Activated T-cell treated with anti-CD3 and anti-CD28 coated beads for 24 hours (primary cell): Measurements from ENCODE around the gene ADGB.
"Not testable (repeated sequence)": the region's sequence is repeated elsewhere in the genome, so short reads cannot be mapped to it uniquely, and the experiment has no call there.

Experiments used
- DNase-seq: peaks from one replicate; pipeline ENCODE4 v3.0.0-alpha.2; 2020; ENCODE audit warnings: low read depth

Gene ADGB

DNA sequence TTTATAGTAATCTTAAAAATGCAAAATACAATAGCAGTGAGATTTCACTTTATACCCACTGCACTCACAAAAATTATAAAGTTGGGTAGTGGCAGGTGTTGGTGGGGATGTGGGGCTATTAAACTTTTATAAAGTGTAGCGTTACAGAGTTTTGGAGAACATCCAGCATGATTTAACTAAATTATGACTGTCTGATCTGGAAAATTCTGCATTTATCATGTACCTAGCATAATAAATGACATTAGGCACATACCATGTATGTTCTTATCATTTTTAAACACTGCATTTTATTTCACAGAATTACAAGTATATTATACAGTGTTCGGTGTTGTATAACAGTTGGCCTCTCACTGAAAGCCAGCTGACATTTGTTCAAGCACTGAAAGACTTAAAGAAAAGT is 169.9 kb downstream of the ADGB start:
- no peak for DNase-seq

GRCh38 chr6:146770275-146770964 is 171.6 kb downstream of the ADGB start:
- no peak for DNase-seq

DNA sequence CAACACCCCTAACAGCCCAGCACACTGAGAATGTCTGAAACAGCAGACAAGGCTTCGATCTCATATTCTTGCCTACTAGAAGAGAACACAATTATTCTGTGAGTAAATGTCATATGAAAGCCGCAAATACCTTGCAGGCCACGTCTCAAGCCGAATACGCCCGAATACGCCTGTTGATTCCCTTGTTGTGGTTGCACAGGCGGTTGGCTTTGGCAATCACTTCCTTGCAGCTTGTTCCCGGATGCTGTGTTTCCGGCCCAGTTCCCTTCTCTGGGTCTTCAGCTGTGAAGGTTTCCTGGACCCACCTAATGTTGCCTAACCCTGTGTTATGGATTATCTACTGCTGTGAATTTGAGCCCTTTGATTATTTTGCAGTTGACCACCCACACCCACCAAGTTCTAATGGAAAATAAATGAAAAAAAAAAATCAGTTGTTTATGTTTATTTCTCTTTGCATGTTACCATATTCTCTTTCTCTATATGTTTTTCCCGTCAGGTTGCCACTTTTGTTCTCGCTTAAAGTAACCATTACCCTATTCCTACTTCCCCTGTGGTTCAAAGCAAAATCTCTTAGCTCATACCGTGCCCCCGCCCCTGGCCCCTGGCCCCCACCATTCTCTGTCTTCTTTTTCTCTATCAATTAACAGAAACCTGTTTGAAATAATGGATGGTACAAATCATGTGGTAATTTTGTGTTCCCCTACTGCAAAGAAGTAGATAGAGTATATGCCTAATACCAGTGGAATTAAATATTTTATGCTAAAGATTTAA is 172.4 kb downstream of the ADGB start:
- DNase-seq = peak; percentile 16

- DNase-seq = no peak
These were observed 176.4 kb downstream of the ADGB start for GRCh38 chr6:146775220-146775619.

DNA sequence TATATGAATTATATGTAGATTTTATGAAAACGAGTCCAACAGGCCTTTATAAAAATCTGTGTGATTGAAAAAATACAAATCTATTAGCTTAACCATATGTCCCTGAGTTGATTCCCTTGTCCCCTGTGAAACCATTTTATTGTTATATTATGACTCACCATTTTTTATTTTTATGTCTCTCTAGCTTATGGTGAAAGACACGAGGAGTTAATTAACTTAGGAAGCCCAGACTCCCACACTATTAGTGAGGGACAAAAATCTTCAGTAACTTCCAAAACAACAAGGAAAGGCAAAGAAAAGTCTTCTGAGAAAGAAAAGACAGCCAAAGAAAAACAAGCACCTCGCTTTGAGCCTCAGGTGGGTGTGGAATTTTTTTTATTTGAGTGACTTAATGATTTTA is 183.1 kb downstream of the ADGB start:
- no peak for DNase-seq

DNA sequence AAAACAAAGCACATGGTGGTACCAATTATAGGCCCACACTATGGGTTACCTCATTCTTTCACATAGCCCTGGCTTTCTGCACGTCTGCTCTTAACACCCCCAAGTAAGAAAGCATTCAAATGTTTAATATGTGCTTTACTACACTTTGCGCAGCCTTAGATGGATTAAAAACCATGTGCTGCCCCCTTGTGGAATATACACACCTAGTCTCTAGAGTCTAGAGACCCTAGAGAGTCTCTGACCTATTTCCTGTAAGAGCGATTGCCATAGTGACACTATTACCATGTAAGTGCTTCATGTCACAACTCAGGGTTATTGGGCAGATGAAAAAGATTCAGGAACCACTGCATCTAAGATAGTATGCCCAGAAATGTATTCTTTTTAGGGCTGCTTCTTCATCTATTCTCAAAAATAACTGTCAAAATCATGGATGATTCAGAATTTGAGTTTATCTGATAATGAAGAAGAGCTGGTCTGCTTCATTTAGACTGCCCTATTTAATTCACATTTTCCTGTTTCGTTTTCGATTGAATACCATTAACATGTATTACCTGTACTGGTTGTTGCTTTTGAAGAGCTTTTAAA is 186.3 kb downstream of the ADGB start:
- DNase-seq = peak; percentile 7

- DNase-seq = no peak
These were observed 189.2 kb downstream of the ADGB start for GRCh38 chr6:146787876-146788508.

DNA sequence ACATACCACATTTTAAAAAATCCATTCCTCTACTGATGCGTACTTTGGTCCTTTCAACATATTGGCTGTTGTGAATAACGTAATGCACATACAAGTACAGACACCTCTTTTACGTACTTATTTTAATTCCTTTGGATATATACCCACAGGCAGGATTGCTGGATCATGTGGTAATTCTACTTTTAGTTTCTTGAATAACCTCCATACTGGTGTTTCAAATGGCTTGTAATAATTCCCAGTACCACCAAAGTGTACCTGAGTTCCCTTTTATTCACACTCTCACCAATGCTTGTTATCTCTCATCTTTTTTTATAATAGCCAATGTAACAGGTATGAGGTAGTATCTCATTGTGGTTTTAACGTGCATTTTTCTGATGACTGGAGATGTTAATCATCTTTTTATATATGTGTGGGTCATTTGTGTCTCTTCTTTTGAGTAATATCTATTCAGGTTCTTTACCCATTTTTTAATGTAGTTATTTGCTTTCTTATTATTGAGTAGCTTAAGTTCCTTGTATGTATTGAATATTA is 191.9 kb downstream of the ADGB start:
- no peak for DNase-seq

- no peak for DNase-seq
These were observed 193.2 kb downstream of the ADGB start for GRCh38 chr6:146791930-146792329.

DNA sequence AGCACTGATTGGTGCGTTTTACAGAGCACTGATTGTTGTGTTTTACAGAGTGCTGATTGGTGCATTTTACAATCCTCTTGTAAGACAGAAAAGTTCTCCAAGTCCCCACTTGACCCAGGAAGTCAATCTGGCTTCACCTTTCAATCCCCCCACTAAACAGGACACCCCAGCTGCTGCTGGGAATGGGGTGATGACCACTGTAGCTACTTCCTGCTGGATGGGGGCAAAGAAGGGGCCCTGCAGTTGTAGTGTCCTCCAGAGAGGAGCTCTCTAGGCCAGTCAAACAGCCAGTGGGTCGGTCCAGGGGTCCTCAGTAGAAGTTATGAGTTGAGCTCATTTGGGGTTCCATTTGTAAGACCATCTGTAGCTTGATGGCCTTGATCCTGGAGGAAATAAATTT is 194.4 kb downstream of the ADGB start:
- not testable (repeated sequence) for DNase-seq

GRCh38 chr6:146795479-146796133 is 196.8 kb downstream of the ADGB start:
- no peak for DNase-seq

- DNase-seq = not testable (repeated sequence)
These were observed 204.4 kb downstream of the ADGB start for GRCh38 chr6:146803167-146803566.

- no peak for DNase-seq
These were observed 204.8 kb downstream of the ADGB start for GRCh38 chr6:146803601-146804000.

DNA sequence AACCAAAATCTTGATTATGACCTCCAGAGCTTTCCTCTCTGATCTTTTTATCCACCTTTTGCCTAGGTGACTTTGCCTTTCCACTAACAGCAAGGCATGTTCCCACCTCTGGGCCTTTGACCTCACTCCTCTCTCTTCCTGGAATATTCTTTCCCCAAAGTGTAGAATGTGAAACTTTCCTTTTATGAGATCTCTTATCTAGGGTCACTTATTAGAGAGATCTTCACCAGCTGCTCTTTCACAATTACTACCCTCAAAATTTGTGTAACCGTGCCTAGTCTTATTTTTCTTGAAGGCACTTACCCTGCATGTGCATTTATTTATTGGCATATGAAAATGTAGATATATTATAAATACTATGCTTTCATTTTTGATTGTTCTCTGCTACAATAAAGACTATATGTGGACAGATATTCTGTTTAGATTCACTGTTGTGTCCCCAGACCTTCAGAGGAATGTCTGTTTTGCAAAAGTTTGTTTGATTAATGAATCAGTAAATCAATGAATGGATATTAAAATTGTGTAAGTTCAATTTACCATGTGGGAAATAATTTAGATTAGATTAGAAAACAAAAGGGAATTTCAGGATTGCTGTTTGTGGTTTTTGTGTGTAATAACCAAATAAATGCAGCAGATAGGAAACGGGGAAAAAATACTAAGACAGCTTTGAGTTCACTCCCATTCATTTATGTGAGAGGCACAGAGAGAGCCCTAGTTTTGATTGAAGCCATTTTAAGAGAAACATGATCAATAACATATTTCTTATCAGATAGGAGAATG is 207.0 kb downstream of the ADGB start:
- DNase-seq = no peak

- not testable (repeated sequence) for DNase-seq
These were observed 210.2 kb downstream of the ADGB start for GRCh38 chr6:146809014-146809413.

DNA sequence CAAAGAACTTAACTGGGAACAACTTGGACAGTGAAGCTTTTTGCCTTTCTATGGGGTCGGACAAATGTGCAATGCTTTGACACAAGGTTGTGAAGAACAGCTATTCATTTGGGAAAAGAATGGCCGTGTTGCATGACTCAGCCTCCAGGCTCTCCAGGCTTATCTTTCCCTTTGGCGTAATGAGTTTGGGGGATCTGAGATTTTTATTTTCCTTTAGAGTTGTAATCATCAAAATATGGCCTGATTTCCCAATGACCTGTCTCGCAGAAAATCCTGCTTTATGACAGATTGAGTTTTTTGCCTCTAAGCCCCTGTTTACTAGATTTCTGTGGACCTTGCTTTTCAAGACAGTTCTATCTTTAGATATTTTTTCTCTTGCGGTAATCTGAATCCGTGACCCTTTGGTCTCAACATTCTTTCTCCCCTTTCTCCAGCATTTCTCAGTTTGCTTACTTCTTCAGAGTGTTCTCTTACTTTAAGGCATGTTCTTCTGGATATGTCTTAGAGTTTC is 214.1 kb downstream of the ADGB start:
- DNase-seq = not testable (repeated sequence)

DNA sequence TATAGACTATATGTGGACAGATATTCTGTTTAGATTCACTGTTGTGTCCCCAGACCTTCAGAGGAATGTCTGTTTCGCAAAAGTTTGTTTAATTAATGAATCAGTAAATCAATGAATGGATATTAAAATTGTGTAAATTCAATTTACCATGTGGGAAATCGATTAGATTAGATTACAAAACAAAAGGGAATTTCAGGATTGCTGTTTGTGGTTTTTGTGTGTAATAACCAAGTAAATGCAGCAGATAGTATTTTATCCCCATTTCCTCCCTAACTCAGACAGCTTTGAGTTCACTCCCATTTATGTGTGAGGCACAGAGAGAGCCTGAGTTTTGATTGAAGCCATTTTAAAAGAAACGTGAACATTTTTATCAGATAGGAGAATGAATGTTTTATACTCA is 214.8 kb downstream of the ADGB start:
- DNase-seq = no peak

DNA sequence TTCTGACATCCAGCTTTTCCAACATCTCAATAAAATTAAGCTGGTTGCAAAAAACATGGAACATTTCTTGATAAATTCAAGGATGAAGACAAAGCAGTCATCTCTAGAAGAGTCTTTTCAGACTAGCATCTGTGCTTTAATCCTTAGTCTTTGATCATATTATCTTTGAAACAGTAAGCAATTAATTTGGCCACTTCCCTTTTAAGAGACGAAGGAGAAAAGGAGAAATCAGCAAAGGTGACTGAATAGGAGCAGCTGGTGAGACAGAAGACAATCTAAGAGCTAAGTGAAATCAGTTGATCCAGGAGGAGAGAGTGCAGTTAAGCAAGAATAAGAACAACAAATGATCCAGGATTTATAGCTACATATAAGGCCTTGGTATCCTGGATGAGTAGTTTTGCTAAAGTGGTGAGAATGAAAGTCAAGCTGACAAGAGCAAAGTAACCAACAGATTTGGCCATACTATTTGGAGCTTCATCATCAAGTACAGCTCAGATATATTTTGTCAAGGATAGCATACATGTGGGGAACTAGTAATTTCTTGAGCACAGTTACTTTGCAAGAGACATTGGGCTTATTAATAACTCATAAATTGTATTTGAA is 215.5 kb downstream of the ADGB start:
- no peak for DNase-seq

DNA sequence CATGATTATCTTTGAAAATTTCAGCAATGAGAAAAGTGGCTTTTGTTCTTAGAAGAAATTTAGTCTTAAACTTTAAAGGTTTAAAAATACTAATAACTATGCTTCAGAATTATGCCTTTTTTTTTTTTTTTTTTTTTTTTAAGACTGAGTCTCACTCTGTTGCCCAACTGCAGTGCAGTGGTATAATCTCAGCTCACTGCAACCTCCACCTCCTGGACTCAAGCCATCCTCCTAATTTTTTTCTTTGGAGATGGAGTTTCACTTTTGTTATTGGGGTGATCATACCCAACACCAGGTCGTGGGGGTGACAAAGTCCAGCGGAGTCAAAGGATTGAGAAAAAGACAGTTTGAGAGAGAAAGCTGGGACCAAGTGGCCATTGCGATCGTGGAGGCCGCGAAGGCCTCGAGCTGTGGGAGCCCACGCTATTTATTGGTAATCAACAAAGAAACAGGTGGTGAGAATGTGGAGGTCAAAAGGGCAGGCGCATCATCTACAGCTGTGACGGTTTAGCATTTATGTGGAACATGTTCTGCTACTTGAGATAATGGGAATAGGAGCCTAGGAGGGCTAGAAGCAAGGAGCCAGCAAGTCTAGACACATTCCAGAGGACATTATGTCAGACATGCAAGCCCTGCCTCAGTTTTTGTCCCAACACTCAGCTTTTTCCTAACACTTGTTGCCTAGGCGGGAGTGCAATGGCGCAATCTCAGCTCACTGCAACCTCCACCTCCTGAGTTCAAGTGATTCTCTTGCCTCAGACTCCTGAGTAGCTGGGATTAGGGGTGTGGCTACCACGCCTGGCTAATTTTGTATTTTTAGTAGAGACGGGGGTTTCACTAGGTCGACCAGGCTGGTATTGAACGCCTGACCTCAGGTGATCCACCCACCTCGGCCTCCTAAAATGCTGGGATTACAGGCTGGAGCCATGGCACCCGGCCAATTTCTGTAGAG is 217.0 kb downstream of the ADGB start:
- not testable (repeated sequence) for DNase-seq
